K562 (cell line): Measurements from ENCODE around the gene PILRA. TPM values are rescaled to one million over a fixed set of nuclear protein-coding genes. Genes with fewer than 3 reads are reported as not detected.

ENCODE experiments used
- ATAC-seq: fragments of 200-7000 bp; cut with Tn5 transposase; 3 replicates; pipeline ENCODE4 v1.9.1; 2020; ENCODE audit warnings: moderate library complexity
- BruUV-seq: library from RNA; stranded (reverse); fragments of 400-500 nt; replicated peaks from 2 replicates; lab custom pipeline; 2021; lab: Mats Ljungman, UMichigan
- CTCF ChIA-PET: fragments of 300-600 bp; formaldehyde crosslinking; extraction: SDS; loops from one replicate; lab custom pipeline; 2021; ENCODE audit warnings: low intra/inter-chr PET ratio; lab: Yijun Ruan, JAX
- POLR2A ChIA-PET: fragments of 300-600, 350-650 bp; sonication (Branson Sonifier 250); formaldehyde crosslinking; extraction: SDS; loops from one replicate; lab custom pipeline; 2021; ENCODE audit warnings: antibody characterized with exemption, inconsistent platforms; lab: Yijun Ruan, JAX
- DNase-seq, 4 experiments: peaks; one replicate each; pipeline versions ENCODE4 v3.0.0 to v3.0.0-alpha.2; 2011 to 2018; ENCODE audit warnings: low spot score in 3 of 4, mixed read lengths in 3 of 4; ENCODE audit errors: extremely low read depth in 1 of 4
- FAIRE-seq: peaks from 2 replicates; lab custom pipeline; 2011; peaks lifted over from hg19 to GRCh38; lab: Jason Lieb, UNC
- H2AFZ ChIP-seq: 2 replicates; pipeline ENCODE4 v1.6.0; 2011; ENCODE audit warnings: low read depth, low read length, control low read depth, inconsistent platforms
- H3K27ac ChIP-seq: fragments of 200-600 bp; 3 replicates; pipeline ENCODE4 v1.8.0; 2011; ENCODE audit warnings: low read depth, mild to moderate bottlenecking, control low read depth, inconsistent platforms, low read length, moderate library complexity, mixed read lengths; ENCODE audit errors: extremely low read depth
- H3K27me3 ChIP-seq, 2 experiments: fragments of 300-600 bp in 1 of 2; 2 replicates in 1 of 2; 3 replicates in 1 of 2; pipeline versions ENCODE4 v1.6.0 to v1.8.0; 2011; ENCODE audit warnings: inconsistent platforms in 2 of 2, low read length in 2 of 2, mild to moderate bottlenecking in 1 of 2, mixed read lengths in 1 of 2, moderate library complexity in 1 of 2; ENCODE audit not compliant: control insufficient read depth in 2 of 2, insufficient read depth in 2 of 2
- H3K36me3 ChIP-seq: fragments of 300-600 bp; 3 replicates; pipeline ENCODE4 v1.8.0; 2011; ENCODE audit warnings: mild to moderate bottlenecking, low read length, inconsistent platforms; ENCODE audit not compliant: control insufficient read depth, insufficient read depth
- H3K4me1 ChIP-seq, 2 experiments: fragments of 200-600 bp in 1 of 2; replicated peaks in 1 of 2; 2 replicates in 1 of 2; 3 replicates in 1 of 2; pipeline versions ENCODE4 v1.5.1 to v1.8.0; 2011; ENCODE audit warnings: inconsistent platforms in 2 of 2, low read length in 2 of 2, mild to moderate bottlenecking in 1 of 2, mixed read lengths in 1 of 2, moderate library complexity in 1 of 2; ENCODE audit not compliant: control insufficient read depth in 2 of 2, insufficient read depth in 2 of 2
- H3K4me2 ChIP-seq: 2 replicates; pipeline ENCODE4 v1.6.1; 2011; ENCODE audit warnings: low read length, control low read depth, inconsistent platforms, mixed read lengths; ENCODE audit not compliant: insufficient read depth
- H3K4me3 ChIP-seq: fragments of 200-600 bp; sonication (generic), shearing (Covaris generic); 2 replicates; pipeline ENCODE4 v1.5.1; 2016; ENCODE audit warnings: control low read depth, inconsistent platforms
- H3K79me2 ChIP-seq: fragments of 200-600 bp; 3 replicates; pipeline ENCODE4 v1.8.0; 2011; ENCODE audit warnings: low read length, inconsistent platforms; ENCODE audit not compliant: control insufficient read depth, insufficient read depth
- H3K9ac ChIP-seq, 2 experiments: 2 replicates each; pipeline versions ENCODE4 v1.6.0 to v1.6.1; 2011; ENCODE audit warnings: low read depth in 2 of 2, low read length in 2 of 2, control low read depth in 1 of 2, inconsistent platforms in 1 of 2, mild to moderate bottlenecking in 1 of 2, mixed read lengths in 1 of 2; ENCODE audit not compliant: insufficient read depth in 1 of 2
- H3K9me1 ChIP-seq: one replicate; pipeline ENCODE4 v1.6.0; 2011; ENCODE audit warnings: inconsistent platforms, mild to moderate bottlenecking, low read length, moderate library complexity; ENCODE audit not compliant: control insufficient read depth, insufficient read depth
- H3K9me3 ChIP-seq: replicated peaks from 2 replicates; pipeline ENCODE4 v1.5.1; 2011; ENCODE audit warnings: low read depth, low read length, inconsistent platforms; ENCODE audit not compliant: control insufficient read depth, insufficient read depth
- H4K20me1 ChIP-seq: replicated peaks from 2 replicates; pipeline ENCODE4 v1.6.1; 2011; ENCODE audit warnings: low read length, inconsistent platforms, mixed read lengths; ENCODE audit not compliant: control insufficient read depth, insufficient read depth
- ARID4B ChIP-seq: sonication (generic); formaldehyde crosslinking; IDR thresholded peaks from 2 replicates; pipeline ENCODE4 v1.8.0; 2022; ENCODE audit warnings: mild to moderate bottlenecking, missing genetic modification reagents
- CBFA2T2 ChIP-seq: fragments of 450-650 bp; conservative IDR thresholded peaks from 2 replicates; pipeline ENCODE4 v1.6.1; 2017; ENCODE audit warnings: mild to moderate bottlenecking
- HEY1 ChIP-seq: fragments of 250-450 bp; sonication (Bioruptor Pico); IDR thresholded peaks from 2 replicates; pipeline ENCODE4 v1.5.0; 2020; ENCODE audit warnings: mild to moderate bottlenecking, moderate library complexity, borderline replicate concordance
- HNRNPL ChIP-seq: fragments of 200-400 bp; formaldehyde crosslinking; IDR thresholded peaks from 2 replicates; pipeline ENCODE4 v1.6.1; 2017; ENCODE audit warnings: low read depth, mild to moderate bottlenecking, low read length
- MAFG ChIP-seq: fragments of 450-650 bp; conservative IDR thresholded peaks from 2 replicates; pipeline ENCODE4 v1.6.1; 2016; ENCODE audit warnings: missing genetic modification characterization, missing compliant biosample characterization
- NKRF ChIP-seq: fragments of 450-650 bp; IDR thresholded peaks from 2 replicates; pipeline ENCODE4 v1.6.1; 2016; ENCODE audit warnings: borderline replicate concordance
- POLR2B ChIP-seq: fragments of 450-650 bp; IDR thresholded peaks from 2 replicates; pipeline ENCODE4 v1.6.1; 2018; ENCODE audit warnings: low read depth; ENCODE audit not compliant: partially characterized antibody
- RBM14 ChIP-seq: fragments of 200-400 bp; formaldehyde crosslinking; IDR thresholded peaks from 2 replicates; pipeline ENCODE4 v1.6.1; 2018; ENCODE audit warnings: low read depth, mild to moderate bottlenecking, low read length, moderate library complexity, borderline replicate concordance; ENCODE audit not compliant: insufficient read depth
- XRCC5 ChIP-seq: fragments of 200-400 bp; formaldehyde crosslinking; IDR thresholded peaks from 2 replicates; pipeline ENCODE4 v1.6.1; 2017; ENCODE audit warnings: low read depth, mild to moderate bottlenecking, low read length
- ZNF232 ChIP-seq: sonication (generic); formaldehyde crosslinking; IDR thresholded peaks from 2 replicates; pipeline ENCODE4 v1.8.0; 2022; ENCODE audit warnings: mild to moderate bottlenecking, missing genetic modification reagents
- ZNF316 ChIP-seq: fragments of 450-650 bp; IDR thresholded peaks from 2 replicates; pipeline ENCODE4 v1.6.1; 2016
- ZNF584 ChIP-seq: fragments of 200-800 bp; sonication (Bioruptor generic); IDR thresholded peaks from 2 replicates; pipeline ENCODE4 v1.6.1; 2016; ENCODE audit warnings: low read depth, mild to moderate bottlenecking, missing genetic modification characterization, missing compliant biosample characterization
- ZNF589 ChIP-seq: fragments of 200-800 bp; sonication (Bioruptor generic); IDR thresholded peaks from 2 replicates; pipeline ENCODE4 v1.6.1; 2016; ENCODE audit warnings: low read depth, missing genetic modification characterization, missing compliant biosample characterization
- WGBS: fragments of 100-300 bp; shearing (Covaris generic); methylation state at CpG from one replicate; pipeline ENCODE4 v1.1.6; 2016; ENCODE audit warnings: low coverage, mixed read lengths; ENCODE audit not compliant: insufficient coverage; ENCODE audit errors: missing lambda C conversion rate; 5-methylcytosine and 5-hydroxymethylcytosine counted together
- in situ Hi-C: fragments of 300-500 bp; cut with MboI; formaldehyde crosslinking; loops from 4 replicates; pipeline ENCODE4 v1.15.0; 2018; ENCODE audit warnings: inconsistent platforms, mixed read lengths
- intact Hi-C: fragments of 100-400 bp; cut with micrococcal nuclease; formaldehyde crosslinking; loops from 2 replicates; pipeline ENCODE4 v1.14.2; 2022
- polyA plus RNA-seq, 8 experiments: library from polyadenylated mRNA; depleted of rRNA in 4 of 8; stranded (reverse) in 5 of 8; unstranded in 3 of 8; fragments of >200 nt; fragmentation: Nextera tagmentation in 2 of 8; fragmentation: Illumina TruSeq in 1 of 8; extraction: Ambion mirVana in 2 of 8; extraction: Trizol in 1 of 8; gene quantifications; 2 replicates each; pipeline versions ENCODE4 v1.2.1 to v1.2.3, GENCODE V29; 2011 to 2014; ENCODE audit warnings: inconsistent platforms in 1 of 8, missing spikeins in 1 of 8
- total RNA-seq, 7 experiments: library from RNA; depleted of rRNA in 6 of 7; stranded (reverse); fragments of >200 nt in 6 of 7; fragmentation: Illumina TruSeq in 2 of 7; extraction: Trizol in 2 of 7; gene quantifications; 2 replicates each; pipeline versions ENCODE4 v1.2.1 to v1.2.3, GENCODE V29; 2011 to 2021; ENCODE audit warnings: low replicate concordance in 1 of 7
- TF ChIP-seq, protein P1 (sequence below): sonication (generic); formaldehyde crosslinking; IDR thresholded peaks from 2 replicates; pipeline ENCODE4 v1.9.0; 2022; ENCODE audit warnings: mild to moderate bottlenecking, missing genetic modification reagents

The PILRA gene
- total and polyA plus RNA-seq, 9 of the 15 experiments (the other 6 are each of a cell fraction or from before 2014, with no cell fraction given), result 0.13 to 1.8 (median 0.62) TPM

GRCh38 chr7:100428967-100429636, 55.8 kb downstream of the PILRA start:
- no TSS peak for BruUV-seq
- peak overlapping the region; percentile 98 for H3K27ac ChIP-seq
- H3K9me3 ChIP-seq, result peaks cover 4% of the 10 kb centered on the region; the same call in 1 of the 2 replicates
- intact Hi-C loops (loop anchor here (1.0 to 2.0 kb wide), 2 partner anchors 16 to 21 kb away; no protein-coding TSS in a partner anchor), in situ Hi-C loops (no loop called here)
- FAIRE-seq, result peak; percentile 98
- H3K79me2 ChIP-seq, result peaks cover 47% of the 10 kb centered on the region
- ChIA-PET POLR2A (interaction anchor here (0.6 to 3.7 kb wide), 40 partner anchors 9 to 924 kb away, joined by 3 to 58 read pairs (median 4); partner anchors contain the start of genes FBXO24, LRCH4, MOSPD3 and POP7), CTCF (no interaction called here)
- DNase-seq, result peak; percentile 91 to 100 (median 95)
- H2AFZ ChIP-seq, result peak overlapping the region; percentile 98
- no peaks in the 10 kb centered on the region for H3K27me3 ChIP-seq
- peak overlapping the region; percentile 97 for H3K4me2 ChIP-seq
- ATAC-seq, result peak; percentile 73
- peaks cover 33 to 50% of the 10 kb centered on the region in 2 experiments for H3K4me1 ChIP-seq
- peaks cover 22% of the 10 kb centered on the region for H4K20me1 ChIP-seq
- H3K9ac ChIP-seq, result peak overlapping the region; percentile 96 to 97
- H3K36me3 ChIP-seq, result peaks cover 37% of the 10 kb centered on the region
- H3K4me3 ChIP-seq, result peak overlapping the region; percentile 82
- peaks cover 15% of the 10 kb centered on the region for H3K9me1 ChIP-seq
- WGBS, result under 1% methylated on average over 37 of the region's 40 CpGs
- TF ChIP-seq RBM14, result no peak
- TF ChIP-seq MAFG (tag), result peak; percentile 66
- TF ChIP-seq POLR2B, result peak; percentile 97
- TF ChIP-seq ARID4B, result peak; percentile 42
- TF ChIP-seq, protein P1, sequence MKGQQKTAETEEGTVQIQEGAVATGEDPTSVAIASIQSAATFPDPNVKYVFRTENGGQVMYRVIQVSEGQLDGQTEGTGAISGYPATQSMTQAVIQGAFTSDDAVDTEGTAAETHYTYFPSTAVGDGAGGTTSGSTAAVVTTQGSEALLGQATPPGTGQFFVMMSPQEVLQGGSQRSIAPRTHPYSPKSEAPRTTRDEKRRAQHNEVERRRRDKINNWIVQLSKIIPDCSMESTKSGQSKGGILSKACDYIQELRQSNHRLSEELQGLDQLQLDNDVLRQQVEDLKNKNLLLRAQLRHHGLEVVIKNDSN (CRISPR knock-in tag), result peak; percentile 98
- TF ChIP-seq HNRNPL, result no peak
- peak; percentile 89; the same call in 1 of the 2 replicates for TF ChIP-seq ZNF589 (CRISPR knock-in tag)
- TF ChIP-seq NKRF, result peak; percentile 65
- 0 out of 2 replicates have a peak, but pooled peaks have one; percentile 18 for TF ChIP-seq XRCC5
- peak; percentile 88; the same call in 1 of the 2 replicates for TF ChIP-seq HEY1
- TF ChIP-seq CBFA2T2, result 0 out of 2 replicates have a peak, but pooled peaks have one; percentile 11
- 0 out of 2 replicates have a peak, but pooled peaks have one; percentile 53 for TF ChIP-seq ZNF232
- no peak for TF ChIP-seq ZNF584 (CRISPR knock-in tag)
- TF ChIP-seq ZNF316, result peak; percentile 86
